NT2/D1 (cell line): ENCODE data around the gene SGPP2.

Experiments used
- SUZ12 ChIP-seq: IDR thresholded peaks from 2 replicates; pipeline ENCODE4 v1.6.1; 2011; ENCODE audit not compliant: insufficient read length, insufficient read depth; ENCODE audit errors: extremely low read depth
- ZNF274 ChIP-seq: IDR thresholded peaks from 2 replicates; pipeline ENCODE4 v1.6.1; 2011; ENCODE audit warnings: mild to moderate bottlenecking, low read depth, low read length

DNA sequence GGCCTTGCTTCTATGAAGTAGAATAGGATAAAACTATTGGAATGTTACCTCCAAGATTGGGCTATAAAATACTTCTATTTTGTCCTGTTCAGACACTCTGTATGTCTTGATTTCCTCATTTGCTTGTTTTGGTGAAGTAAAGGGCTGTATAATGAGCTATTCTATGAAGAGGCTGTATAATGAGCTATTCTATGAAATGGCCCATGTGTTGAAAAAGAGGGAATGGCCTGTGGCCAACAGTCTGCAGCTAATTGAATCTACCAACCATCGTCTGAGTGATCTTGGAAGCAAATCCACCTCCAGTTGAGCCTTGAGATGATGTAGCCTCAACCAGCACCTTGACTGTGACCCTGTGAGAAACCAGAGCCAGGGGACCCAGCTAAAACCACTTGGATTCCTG is 3.8 kb upstream of the SGPP2 start:
- no peak for TF ChIP-seq SUZ12
- no peak for TF ChIP-seq ZNF274
